ENCODE data around the gene TBL1XR1. TPM values are rescaled to one million over a fixed set of nuclear protein-coding genes. Genes with fewer than 3 reads are reported as not detected.

The TBL1XR1 gene
- total and polyA plus RNA-seq, 2 of the 4 experiments (the other 2 are of a cell fraction): 25.2 to 170 TPM

DNA sequence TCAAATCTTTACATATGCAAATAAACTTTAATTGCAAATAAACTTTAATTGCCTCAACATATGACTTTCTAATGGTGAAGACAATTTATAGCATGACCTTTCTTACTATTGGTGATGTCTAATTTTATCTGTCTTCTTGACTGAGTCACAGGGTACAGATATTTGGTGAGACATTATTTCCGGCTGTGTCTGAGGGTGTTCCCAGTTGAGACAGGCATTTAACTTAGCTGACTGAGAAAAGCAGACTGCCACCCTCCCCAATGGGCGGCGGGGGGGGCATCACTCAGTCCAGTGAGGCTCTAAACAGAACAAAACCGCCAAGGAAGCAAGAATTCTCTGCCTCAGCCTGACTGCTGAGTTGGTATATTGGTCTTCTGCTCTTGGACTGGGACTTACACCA, 160.0 kb downstream of the TBL1XR1 start:
- Histone ChIP-seq H3K9ac (ENCODE audit: low read depth, low read length) (no peak overlapping the region), H3K9me3 (ENCODE audit: control insufficient read depth, insufficient read depth, low read length) (no peaks in the 10 kb centered on the region), H4K91ac (ENCODE audit: insufficient read depth, low read depth, low read length) (no peak overlapping the region), H2BK120ac (ENCODE audit: low read depth, low read length) (no peak overlapping the region), H3K4me1 (ENCODE audit: control insufficient read depth, insufficient read depth, low read length) (peaks cover 5% of the 10 kb centered on the region), H3K79me1 (ENCODE audit: low read depth in 1 of 2, low read length in 2 of 2) (peaks cover 12 to 31% of the 10 kb centered on the region in 2 experiments), H3K4me3 (ENCODE audit: insufficient read depth, low read depth, low read length) (no peak overlapping the region), H3K18ac (ENCODE audit: low read depth, low read length) (no peak overlapping the region), H2BK5ac (ENCODE audit: low read depth, low read length, poor library complexity, severe bottlenecking) (no peak overlapping the region), H3K27ac (ENCODE audit: insufficient read depth, low read length) (no peak overlapping the region), H2AK5ac (ENCODE audit: low read depth, low read length) (no peak overlapping the region), H3K27me3 (ENCODE audit: control insufficient read depth, insufficient read depth, low read length) (no peaks in the 10 kb centered on the region), H2BK15ac (ENCODE audit: low read depth, low read length) (no peak overlapping the region), H3K9me1 (ENCODE audit: insufficient read depth, low read length) (peaks cover 5% of the 10 kb centered on the region), H4K5ac (ENCODE audit: low read depth, low read length) (no peak overlapping the region), H2AK9ac (replicated peaks; ENCODE audit: low read depth, low read length, poor library complexity) (no peak overlapping the region), H4K20me1 (ENCODE audit: insufficient read depth, low read length) (peaks cover 4% of the 10 kb centered on the region; the same call in 1 of the 2 replicates), H3K56ac (ENCODE audit: extremely low read depth, insufficient read depth, low read length) (no peak overlapping the region), H3K36me3 (ENCODE audit: control insufficient read depth, insufficient read depth, low read length) (peaks cover 30% of the 10 kb centered on the region), H2BK20ac (ENCODE audit: low read depth, low read length) (no peak overlapping the region), H3K23ac (ENCODE audit: low read depth, low read length) (no peak overlapping the region), H4K8ac (ENCODE audit: low read depth in 2 of 2, low read length in 2 of 2) (no peak overlapping the region), H3K4ac (ENCODE audit: low read depth, low read length) (no peak overlapping the region), H2AFZ (replicated peaks; ENCODE audit: low read length, poor library complexity) (no peak overlapping the region), H3K4me2 (ENCODE audit: low read depth, low read length) (no peak overlapping the region), H3K14ac (replicated peaks; ENCODE audit: low read depth, low read length) (no peak overlapping the region)
- intact Hi-C loops (cut with micrococcal nuclease): no loop called here
- no TSS peak for BruUV-seq (replicated peaks)
- no CpG with 5 or more reads among the region's 4 CpGs for WGBS, 2 experiments (ENCODE audit: extremely low coverage in 2 of 2, insufficient read length in 1 of 2)
- ChIA-PET POLR2A (ENCODE audit: unreplicated experiment) (no interaction called here), CTCF (no interaction called here)
- DNase-seq: peak; percentile 17
- in situ Hi-C loops (cut with MboI; ENCODE audit: low sequenced_read_pairs): no loop called here
- dilution Hi-C loops (cut with HindIII; ENCODE audit: low sequenced_read_pairs, unreplicated experiment): no loop called here
- TF ChIP-seq POLR2A (IDR thresholded peaks at IDR 0.05; ENCODE audit: low read depth, low read length): no peak
- TF ChIP-seq CHD1 (IDR thresholded peaks at IDR 0.05; ENCODE audit: low read depth, low read length): no peak
- TF ChIP-seq RFX5 (IDR thresholded peaks at IDR 0.05; ENCODE audit: low read depth, low read length): no peak
- no peak for TF ChIP-seq FOS (IDR thresholded peaks at IDR 0.05; ENCODE audit: low read depth, low read length)
- no peak for TF ChIP-seq CEBPB (IDR thresholded peaks at IDR 0.05; ENCODE audit: low read depth, low read length)
- TF ChIP-seq, protein P1, sequence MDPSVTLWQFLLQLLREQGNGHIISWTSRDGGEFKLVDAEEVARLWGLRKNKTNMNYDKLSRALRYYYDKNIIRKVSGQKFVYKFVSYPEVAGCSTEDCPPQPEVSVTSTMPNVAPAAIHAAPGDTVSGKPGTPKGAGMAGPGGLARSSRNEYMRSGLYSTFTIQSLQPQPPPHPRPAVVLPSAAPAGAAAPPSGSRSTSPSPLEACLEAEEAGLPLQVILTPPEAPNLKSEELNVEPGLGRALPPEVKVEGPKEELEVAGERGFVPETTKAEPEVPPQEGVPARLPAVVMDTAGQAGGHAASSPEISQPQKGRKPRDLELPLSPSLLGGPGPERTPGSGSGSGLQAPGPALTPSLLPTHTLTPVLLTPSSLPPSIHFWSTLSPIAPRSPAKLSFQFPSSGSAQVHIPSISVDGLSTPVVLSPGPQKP (IDR thresholded peaks at IDR 0.05; ENCODE audit: borderline replicate concordance, low read depth, low read length): no peak
- TF ChIP-seq NFE2L2 (IDR thresholded peaks at IDR 0.05; ENCODE audit: low read depth, low read length): no peak
- no peak for TF ChIP-seq MXI1 (IDR thresholded peaks at IDR 0.05; ENCODE audit: borderline replicate concordance, low read depth, low read length)
- ATAC-seq (ENCODE audit: low read depth): no peak

Measured in IMR-90 (cell line).